NK-92 treated with Interleukin-12 subunit alpha and Interleukin-12 subunit beta, amount 100 ng/mL, for 24 hours (cell line): ENCODE results near the gene ADARB1.
"Not testable (repeated sequence)": the region's sequence is repeated elsewhere in the genome, so short reads cannot be mapped to it uniquely, and the experiment has no call there.

Experiments used
- DNase-seq: peaks from one replicate; lab custom pipeline; 2025; lab: John Stamatoyannopoulos, UW

Gene ADARB1, protein sequence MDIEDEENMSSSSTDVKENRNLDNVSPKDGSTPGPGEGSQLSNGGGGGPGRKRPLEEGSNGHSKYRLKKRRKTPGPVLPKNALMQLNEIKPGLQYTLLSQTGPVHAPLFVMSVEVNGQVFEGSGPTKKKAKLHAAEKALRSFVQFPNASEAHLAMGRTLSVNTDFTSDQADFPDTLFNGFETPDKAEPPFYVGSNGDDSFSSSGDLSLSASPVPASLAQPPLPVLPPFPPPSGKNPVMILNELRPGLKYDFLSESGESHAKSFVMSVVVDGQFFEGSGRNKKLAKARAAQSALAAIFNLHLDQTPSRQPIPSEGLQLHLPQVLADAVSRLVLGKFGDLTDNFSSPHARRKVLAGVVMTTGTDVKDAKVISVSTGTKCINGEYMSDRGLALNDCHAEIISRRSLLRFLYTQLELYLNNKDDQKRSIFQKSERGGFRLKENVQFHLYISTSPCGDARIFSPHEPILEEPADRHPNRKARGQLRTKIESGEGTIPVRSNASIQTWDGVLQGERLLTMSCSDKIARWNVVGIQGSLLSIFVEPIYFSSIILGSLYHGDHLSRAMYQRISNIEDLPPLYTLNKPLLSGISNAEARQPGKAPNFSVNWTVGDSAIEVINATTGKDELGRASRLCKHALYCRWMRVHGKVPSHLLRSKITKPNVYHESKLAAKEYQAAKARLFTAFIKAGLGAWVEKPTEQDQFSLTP

DNA sequence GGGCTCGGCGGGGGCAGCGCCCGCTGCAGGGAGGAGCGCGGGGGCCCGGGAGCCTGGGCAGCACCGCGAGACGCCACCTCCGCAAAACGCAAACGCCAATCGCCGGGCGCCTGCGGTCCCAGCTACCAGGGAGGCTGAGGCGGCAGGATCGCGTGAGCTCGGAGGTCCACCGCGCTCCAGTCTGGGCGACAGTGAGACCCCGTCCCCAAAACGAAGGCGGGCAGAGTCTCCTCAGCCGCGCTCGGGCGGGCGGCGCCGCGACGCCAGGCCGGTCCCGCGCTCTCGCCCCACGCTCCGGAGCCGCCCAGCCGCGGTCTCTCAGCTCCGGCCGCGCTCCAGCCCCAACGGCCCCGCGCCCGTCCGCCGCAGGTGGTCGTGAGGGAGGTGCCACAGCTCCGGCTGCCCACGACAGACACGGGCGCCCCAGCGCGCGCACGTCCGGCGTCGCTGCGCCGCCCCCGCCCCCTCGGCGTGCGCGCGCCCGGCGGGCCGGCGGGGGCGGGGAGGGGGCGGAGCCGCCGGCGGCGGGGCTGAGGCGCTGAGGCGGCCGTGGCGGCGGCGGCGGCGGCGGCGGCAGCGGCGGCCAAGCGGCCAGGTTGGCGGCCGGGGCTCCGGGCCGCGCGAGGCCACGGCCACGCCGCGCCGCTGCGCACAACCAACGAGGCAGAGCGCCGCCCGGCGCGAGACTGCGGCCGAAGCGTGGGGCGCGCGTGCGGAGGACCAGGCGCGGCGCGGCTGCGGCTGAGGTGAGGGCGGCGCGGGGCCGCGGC, at the start of gene ADARB1:
TSS of gene ADARB1 (plus strand) at position 533 of the 770 bp plus-strand sequence. CDS start 97,077 bp downstream, outside the sequence.
- DNase-seq, result peak; percentile 53

DNA sequence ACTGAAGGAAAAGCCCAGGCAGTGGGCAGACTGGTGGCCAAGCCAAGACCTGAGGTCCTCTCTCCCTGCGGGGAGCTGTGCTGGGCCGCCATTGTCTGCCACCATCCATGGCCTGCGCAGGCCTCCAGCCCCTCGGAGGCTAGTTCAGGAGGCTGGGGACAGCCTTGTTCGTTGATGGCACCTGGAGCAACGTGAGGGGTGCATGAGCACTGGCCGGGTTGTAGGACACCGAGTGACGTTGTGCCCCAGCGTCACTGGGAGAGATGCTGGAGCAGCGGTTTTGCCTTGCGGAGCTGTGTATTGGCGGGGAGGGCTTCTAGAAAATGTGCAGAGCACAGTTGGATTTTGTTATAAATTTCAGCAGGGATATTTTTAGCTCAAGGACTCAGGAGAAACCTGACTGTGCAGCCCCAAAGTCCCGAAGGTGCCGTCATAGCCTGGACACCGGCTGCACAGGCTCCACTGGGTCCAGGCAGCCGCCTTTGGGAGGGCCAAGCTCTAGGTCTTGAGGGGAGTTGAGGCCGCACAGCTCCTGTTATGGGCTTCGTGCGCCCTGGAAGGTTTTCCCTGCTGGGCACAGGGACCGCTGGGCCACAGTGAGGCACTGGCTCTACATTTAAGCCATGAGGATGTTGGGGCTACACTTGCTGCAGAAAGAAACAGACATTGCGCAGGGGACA, 48.2 kb upstream of the ADARB1 start:
- DNase-seq, result no peak

DNA sequence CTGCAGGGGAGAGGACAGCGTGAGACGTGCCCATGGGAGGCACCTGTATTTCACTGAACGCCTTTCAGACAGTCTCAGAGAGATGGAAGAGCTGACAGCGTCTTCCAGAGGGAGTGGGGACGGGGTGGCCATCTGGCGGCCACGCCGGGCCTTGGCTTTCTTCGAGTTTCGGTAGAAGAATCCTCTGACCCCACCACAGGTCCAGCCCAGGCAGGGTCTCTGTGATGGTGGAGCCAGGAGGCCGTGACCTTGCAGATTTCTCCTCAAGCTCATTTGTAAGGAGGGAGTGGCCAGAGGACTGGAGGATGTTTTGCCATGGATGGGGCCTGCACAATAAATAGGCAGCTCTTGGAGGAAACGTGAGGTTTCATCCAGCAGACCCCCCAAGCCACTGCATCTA, 47.6 kb upstream of the ADARB1 start:
- DNase-seq, result no peak

DNA sequence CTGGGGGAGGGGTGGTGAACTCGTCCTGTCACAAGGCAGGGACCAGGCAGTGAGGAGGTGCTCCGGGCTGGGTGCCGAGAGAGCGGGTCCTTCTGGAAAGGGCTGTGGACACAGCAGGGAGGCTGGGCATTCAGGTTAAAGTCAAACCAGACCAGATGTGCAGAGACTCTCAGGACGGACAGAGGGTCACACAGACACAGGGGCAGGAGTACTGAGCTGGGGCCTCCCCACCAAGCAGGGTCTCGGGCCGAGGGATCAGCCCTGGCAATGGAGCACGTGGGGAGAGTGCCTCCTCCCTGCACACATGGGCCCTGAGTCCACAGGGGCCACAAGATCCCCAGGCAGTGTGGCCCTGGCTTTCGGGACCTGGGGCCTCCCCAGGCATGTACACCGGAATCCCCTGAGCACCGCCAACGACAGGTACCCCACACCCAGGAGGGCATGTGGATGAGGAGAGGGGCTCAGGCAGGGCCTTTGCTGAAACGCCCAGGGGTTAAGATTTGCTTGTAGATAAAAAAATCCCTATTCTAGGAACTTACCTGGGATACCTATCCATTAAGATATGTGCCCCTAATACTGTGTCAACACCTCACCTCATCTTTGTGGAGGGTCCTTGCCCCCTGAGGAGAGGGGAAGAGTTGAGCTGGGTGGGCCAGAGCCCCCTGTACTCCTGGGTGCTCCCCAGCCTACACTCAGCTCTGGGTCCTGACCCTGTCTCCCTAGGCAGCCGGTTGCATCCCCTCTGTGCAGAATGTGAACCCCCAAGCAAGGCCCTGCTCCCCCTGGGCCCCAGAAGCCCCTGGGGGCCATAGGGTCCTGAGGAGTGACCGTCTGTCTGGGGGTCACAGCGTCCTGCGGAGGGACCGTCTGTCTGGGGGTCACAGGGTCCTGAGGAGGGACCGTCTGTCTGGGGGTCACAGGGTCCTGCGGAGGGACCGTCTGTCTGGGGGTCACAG, 46.9 kb upstream of the ADARB1 start:
- no peak for DNase-seq

DNA sequence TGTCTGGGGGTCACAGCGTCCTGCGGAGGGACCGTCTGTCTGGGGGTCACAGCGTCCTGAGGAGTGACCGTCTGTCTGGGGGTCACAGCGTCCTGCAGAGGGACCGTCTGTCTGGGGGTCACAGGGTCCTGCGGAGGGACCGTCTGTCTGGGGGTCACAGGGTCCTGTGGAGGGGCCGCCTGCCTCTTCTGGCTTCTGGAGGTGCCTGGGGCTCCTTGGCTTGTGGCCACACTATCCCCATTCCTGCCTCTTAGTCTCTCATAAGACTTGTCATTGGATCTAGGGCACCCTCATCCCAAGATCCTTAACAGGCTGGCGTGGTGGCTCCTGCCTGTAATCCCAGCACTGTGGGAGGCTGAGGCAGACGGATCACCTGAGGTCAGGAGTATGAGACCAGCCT, 45.7 kb upstream of the ADARB1 start:
- not testable (repeated sequence) for DNase-seq

DNA sequence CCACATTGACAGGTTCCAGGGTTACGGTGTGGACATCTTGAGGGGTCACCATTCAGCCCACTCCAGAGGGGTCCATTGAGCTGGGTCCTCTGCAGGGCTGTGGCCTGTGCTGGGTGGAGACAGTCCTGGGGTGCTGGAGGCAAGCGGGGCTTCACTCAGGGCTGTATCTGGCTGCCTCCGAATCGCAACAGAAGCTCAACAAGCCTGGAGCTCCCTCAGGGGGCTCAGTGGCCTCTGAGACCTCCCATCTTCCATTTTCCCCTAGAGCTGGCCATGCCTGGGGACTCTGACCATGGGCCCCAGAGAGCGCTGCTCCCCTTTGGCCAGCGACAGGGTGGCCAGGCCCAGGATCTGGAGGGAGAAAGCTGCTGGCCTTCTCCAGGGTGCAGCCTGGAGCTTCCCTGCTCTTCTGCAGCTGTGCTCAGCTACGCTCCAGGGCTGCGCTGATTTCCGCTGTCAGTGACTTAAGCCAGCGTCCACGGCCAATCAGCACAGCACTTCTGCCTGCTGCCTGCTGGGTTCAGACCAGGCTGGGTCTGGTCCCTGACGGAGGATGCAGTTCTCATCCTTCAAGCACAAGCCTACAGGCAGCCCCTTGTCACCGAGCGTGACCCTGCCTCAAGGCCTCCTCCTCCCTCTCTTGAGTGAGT, 45.0 kb upstream of the ADARB1 start:
- no peak for DNase-seq

DNA sequence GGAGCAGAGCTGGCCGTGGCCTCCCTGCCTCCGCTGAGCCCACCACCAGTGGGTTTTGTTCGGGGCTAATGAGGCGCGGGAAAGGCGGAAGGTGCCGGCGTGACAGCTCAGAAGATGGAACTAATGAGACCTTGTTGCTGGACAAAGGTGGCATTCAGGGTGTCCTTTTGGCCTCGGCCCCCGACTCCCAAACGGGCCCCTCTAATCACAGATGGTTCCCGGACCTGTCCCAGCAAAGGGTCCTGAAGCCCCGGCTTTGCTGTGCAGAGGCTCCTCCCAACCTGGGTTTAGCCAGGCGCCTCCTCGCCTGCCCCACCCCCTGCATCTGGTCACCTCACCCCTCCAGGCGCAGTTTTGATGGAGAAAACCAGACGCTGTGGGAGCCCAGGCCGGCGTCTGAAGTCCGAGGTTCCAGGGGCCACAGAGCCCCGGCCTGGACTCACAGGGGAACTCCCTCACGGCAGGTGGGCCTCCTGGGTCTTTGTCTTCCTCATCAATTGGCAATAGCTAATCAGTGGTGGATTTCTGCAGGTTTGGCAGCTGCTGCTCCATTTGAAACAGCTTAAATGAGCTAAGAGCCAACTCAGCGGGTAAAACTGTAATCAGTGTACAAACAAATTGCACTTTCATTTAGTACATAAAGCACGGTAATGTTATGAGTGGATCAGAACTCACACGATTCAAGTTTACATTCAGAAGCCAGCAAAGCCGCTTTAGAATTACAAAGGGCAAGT, 44.3 kb upstream of the ADARB1 start:
- no peak for DNase-seq

DNA sequence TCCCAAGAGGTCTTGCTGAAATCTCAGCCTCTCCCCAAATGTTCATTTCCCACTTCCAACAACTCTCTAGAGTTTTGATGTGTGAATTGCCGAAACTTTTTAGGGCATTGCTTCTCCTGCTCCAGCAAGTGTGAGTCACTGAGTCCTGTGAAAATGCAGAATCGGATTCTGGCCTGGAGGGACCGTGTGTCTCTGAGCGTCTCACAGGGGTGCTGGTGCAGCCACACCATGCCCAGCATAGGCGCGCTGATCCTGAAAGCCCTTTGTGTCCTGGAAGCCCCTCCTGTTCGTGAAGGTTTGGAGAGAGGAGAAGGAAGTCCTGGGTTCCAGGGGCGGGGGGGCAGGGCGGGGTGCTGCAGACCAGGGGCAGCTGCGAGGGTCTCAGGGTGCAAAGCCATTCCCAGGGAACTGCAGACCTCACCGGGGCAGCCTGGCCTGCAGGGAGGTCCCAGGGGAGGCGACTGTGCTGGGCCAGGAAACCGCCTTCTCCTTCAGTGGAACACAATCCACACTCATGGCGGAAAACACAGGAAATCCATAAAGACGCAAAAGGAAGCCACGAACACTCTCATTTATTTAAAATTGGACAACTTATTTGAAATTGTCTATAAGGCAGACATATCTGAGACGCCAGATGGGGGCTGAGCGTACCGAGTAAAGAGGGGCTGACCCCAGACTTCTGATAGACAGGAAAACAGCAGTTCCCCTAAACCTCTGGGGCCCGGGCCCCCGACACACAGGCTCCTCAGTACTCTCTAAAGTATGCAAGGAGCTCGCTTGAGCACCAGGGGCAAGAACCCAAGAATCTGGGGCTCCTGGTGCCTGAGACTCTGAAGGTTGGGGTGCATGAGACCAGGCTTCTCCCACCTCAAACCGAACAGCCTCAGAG, 43.5 kb upstream of the ADARB1 start:
- DNase-seq, result no peak

DNA sequence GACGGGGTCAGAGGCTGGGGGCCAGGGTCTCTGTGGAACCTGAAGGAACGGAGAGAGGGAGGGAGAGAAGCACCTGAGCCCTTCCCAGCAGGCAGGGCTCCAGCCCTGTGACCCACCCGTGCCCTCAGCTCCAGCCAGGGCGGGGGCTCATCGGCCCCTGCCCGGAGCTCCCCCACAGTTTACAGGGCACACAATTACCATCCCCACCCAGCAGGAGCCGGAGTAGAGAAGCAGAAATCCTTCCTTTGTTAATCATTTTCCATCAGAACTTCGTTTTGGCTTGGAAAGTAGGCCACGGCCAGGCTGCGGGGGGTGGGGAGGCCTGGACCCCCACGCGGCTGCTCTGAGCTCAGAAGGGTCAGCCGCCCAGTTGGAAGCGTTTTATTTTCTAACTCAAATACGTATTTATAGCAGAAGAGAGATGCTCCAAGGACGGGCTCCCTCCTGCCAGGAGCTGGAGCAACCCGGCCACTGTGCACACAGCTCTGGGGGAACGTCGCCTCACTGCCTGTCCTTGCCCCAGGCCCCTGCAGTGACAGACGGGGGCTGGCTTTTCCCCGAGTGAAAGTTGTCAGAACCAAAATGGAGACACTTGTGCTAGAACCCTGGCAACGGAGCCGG, 42.7 kb upstream of the ADARB1 start:
- no peak for DNase-seq

DNA sequence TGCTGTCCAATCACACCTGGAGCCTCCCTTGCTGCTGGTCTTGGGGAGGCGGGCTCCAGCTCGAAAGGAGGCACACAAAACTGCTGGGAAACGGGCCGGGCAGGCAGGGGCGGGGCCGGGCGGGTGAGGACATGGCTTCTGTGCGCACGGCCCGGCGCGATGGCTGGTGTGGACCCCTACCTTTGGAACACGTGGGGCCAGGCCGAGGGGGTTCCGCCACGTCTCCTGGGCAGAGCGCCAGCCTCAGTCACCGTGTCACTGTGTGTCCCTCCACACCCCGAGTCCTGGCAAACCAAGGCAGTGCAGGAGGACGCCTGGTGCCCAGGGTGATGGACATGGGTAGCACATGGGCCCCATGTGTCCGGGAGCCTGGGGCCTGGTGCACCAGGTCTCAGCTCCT, 42.0 kb upstream of the ADARB1 start:
- no peak for DNase-seq

DNA sequence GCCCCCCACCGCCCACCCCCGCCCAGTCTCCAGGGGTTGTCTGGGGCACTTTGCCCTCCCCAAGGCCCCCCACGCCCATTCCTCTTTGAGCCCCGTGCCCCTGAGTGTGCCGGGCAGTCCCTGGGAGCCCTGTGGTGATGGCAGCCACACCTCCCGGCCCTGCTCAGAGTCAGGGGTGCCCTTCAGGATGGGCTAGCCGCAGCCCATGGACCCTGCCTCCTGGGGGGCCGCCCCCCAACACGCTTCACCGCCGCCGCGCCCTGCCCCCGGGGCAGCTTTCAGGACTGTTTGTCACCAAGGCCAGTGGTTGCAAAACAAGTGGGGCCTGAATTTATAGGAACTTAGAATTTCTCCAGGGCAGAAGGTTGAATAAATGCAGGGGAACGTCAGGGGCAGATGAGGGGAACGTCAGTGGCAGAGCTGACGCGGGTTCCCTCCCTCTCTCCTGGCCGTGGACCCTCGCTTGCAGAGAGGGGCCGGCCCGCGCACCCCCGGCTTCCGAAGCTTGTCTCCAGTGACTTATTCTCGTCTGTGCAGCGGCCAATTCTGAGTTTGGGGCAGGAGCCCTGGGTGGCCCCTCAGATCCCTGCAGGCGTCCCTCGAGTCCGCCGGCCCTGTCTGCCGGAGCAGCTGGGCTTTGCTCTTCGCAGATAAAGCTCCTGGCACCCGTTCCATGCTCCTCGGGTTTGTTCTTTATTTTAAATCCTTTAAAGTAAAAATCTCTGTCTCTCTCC, 41.2 kb upstream of the ADARB1 start:
- DNase-seq, result no peak

DNA sequence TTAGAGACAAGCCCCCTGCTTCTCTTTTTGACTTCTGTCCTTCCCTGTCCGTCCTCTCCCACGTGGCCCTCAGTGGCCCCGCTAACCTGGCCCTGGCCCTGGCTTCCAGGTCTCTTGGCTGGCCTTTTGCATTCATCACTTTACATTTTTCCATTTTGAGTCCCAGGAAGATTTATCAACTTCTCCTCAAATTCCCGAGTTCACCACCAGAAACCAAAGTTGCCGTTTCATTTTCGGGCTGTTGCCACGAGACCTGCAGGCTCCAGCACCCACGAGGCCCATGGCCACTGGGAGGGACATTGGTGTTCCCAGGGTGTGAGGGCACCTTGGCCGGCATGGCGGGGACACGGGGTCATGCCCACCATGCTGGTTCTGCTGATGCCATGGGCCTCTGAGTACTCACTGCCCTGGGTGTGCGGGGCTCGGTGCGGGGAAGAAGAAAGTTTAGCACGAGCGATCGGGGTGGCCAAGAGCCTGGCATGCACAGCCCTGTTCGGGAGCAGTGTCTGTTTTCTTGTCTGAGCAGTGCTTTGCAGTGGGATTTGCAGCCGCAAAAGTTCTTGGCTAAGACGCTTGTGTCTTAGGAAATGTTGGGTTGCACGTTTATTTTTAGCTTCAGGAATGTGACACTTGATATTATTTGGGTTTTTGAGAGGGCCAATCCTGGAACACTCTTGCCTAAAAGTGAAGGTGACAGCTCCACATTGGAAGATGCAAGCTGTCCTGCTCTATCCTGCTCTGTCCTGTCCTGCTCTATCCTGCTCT, 40.4 kb upstream of the ADARB1 start:
- no peak for DNase-seq

DNA sequence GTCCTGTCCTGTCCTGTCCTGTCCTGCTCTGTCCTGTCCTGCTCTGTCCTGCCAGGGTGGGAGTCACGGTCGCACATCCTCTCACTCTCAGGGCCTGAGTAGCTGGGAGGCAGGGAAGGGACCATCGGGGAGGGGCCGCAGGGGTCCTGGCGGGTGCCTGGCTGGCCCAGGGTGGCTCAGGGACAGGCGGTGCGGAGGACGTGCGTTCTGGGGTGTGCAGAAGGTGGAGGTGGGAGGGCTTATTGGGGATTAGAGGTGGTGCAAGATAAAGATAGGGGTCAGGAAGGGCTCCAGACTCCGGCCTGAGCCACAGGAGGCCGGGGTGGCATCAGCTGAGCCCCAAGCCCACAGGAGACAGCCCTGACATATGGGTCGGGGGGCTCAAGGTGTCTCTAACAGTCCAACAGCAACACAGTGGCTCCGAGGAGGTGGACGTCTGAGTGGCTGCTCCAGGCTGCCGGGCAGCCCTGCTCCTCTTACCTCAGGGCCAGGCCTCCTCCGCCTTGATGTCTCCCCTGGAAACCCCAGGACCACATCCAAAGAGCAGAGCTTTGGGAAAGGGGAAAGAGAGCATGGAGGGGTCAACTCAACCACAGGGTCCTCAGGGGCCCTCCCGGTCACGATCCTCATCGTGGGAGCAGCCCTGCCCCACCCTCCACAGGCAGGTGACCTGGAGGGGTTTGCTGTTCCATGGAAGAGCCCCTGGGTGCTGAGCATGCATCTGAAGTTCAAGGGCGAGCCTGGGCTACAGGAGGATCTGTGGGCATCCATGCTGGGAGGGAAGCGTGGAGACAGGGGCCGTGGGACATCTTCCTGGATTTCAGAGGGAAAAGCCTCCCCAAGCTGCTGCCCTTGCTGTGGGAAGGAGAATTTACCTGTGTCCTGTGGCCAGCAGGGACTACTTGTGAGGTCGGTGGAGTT, 39.6 kb upstream of the ADARB1 start:
- no peak for DNase-seq

DNA sequence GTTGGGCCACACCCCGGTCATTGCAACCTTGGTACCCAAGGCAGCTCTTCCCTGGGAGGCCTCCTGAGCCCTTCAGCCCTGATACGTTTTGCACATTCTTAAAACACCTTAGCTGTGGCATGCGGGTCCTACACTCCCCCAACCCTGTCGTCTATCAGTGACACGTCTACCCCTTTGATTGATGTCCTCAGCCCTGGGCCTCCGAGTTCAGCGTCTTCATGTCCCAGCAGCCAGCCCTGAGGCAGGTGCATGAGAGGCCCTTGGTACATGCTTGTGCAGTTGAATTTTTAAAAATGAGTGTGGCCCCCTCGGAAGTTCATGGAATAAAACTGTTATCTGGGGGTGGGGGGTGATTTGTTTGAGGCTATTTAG, 38.9 kb upstream of the ADARB1 start:
- DNase-seq, result no peak

DNA sequence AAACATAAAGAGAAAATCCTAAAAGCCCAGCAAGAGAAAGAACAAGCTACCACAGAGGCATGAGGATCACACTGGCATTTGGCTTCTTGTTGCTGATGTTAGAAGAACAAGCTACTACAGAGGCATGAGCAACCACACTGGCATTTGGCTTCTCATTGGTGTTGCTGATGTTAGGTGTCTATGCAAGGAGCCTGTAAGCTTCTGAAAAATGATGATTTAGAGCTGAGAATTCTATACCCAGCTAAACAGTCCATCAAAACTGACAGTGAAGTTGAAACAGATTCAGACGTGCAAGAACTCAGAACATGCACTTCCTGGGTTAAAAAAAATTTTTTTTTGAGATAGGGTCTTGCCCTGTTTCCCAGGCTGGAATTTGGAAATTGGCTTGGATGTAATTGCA, 37.8 kb upstream of the ADARB1 start:
- no peak for DNase-seq

DNA sequence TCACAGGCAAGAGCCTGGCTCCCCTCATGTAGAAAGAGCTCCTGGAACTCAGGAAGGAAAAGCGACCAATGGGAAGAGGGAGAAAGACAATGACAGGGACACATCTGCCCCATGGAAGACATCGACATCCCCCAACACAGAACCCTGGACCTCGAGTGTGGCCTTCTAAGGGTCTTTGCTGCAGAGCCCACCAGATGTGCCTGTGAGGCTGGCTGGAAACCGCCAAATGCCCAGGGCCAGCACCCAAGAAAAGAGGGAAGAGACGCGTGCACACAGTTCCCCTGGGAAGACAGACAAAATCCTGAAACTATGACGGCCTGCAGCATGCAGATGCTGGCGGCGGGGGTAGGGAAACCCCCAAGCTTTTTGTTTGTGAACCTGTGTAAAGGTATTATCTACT, 36.4 kb upstream of the ADARB1 start:
- DNase-seq, result no peak
